ENCODE results near the gene MAP3K10. TPM values are rescaled to one million over a fixed set of nuclear protein-coding genes. Genes with fewer than 3 reads are reported as not detected.

The MAP3K10 gene
- total RNA-seq, 1 donor, result 8.0 TPM

DNA sequence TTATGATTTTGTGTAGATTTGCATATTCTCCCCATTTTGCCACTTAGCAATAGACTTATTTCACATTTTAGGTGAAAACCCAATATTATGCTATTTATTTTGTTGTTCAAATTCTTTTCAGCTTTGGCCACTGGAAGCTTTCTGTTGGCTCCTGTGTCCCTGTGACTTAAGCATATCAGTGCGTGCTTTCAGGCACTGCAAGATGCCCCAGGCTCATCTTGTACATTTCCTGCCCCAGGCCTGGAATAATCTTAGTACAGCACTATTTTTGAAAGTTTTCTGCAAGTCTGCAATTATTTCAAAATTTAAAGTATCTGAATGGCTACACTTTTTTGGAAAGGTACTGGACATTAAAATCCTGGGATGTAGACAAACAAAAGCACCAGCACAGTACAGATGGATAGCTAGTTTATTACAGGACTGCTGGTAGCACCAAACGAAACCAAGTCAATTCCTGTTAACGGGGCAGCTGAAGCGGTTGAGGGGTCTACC lies 38.7 kb downstream of the MAP3K10 start:
- no peak overlapping the region for H3K4me3 ChIP-seq (ENCODE audit: low read depth, low read length)
- no peak for DNase-seq (ENCODE audit: low read depth)
- TF ChIP-seq, protein P1, sequence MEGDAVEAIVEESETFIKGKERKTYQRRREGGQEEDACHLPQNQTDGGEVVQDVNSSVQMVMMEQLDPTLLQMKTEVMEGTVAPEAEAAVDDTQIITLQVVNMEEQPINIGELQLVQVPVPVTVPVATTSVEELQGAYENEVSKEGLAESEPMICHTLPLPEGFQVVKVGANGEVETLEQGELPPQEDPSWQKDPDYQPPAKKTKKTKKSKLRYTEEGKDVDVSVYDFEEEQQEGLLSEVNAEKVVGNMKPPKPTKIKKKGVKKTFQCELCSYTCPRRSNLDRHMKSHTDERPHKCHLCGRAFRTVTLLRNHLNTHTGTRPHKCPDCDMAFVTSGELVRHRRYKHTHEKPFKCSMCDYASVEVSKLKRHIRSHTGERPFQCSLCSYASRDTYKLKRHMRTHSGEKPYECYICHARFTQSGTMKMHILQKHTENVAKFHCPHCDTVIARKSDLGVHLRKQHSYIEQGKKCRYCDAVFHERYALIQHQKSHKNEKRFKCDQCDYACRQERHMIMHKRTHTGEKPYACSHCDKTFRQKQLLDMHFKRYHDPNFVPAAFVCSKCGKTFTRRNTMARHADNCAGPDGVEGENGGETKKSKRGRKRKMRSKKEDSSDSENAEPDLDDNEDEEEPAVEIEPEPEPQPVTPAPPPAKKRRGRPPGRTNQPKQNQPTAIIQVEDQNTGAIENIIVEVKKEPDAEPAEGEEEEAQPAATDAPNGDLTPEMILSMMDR (IDR thresholded peaks at IDR 0.05; ENCODE audit: insufficient read depth, low read length), result no peak

DNA sequence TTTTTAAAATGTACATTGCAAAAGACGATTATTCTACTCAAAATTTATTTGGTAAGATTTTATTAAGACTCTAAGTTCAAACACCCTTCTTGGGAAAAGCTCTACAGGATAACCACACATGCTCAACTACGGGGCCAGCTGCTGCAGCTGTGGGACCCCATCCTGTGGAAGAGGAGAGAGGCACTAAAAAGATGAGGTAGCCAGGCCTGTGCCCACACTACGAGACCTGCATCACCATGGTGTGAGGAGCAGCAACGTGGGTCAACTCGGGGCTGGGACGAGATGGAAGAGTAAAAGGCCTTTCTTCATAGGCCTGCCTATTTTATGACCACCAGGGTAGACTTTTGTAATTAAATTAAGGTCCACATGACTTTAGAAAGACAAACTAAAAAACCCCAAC lies 39.8 kb downstream of the MAP3K10 start:
- H3K4me3 ChIP-seq (ENCODE audit: low read depth, low read length), result no peak overlapping the region
- no peak for DNase-seq (ENCODE audit: low read depth)
- TF ChIP-seq, protein P1 (IDR thresholded peaks at IDR 0.05; ENCODE audit: insufficient read depth, low read length), result no peak

DNA sequence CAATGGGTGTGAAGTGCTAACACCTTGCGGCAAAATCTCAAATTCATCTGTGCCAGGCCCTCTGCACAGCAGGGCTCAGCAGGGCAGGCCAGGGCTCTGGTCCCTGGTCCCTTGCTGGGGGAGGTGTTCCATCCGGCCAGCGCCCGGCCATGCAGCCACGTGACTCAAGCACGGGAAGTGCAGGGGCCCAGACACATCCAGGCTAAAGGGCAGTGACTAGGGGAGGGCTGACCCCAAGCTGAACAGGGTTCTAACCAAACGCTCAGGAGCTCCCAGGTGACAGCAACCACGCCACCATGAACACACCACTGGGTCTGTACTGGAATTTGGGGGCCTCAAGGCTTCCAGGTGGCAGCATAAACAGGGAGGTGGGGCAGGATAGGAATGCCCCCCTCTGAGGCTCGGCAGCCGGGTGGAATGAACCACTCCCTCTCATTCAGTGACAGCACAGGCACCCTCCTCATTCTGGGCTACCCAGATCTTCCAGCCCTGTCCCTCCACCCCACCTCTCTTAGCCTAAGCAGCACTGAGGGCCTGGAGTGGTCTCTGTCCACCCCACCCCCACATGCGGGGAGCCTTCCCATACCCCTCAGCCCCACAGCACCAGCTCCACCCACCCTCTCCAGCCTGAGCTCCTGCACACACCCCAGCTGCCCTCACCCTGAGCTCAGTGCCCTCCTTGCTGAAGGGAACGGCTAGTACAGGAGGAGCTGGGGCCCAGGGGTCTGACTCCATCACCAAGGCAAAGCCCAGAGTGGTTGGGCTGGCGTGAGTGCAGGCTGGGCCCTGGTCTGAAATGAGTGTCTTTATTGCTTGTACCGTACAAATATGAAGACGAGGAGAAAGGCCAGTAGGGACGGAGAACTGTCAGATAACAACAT lies 40.6 kb downstream of the MAP3K10 start:
- TF ChIP-seq, protein P1 (IDR thresholded peaks at IDR 0.05; ENCODE audit: insufficient read depth, low read length), result no peak
- H3K4me3 ChIP-seq (ENCODE audit: low read depth, low read length), result no peak overlapping the region
- no peak for DNase-seq (ENCODE audit: low read depth)

DNA sequence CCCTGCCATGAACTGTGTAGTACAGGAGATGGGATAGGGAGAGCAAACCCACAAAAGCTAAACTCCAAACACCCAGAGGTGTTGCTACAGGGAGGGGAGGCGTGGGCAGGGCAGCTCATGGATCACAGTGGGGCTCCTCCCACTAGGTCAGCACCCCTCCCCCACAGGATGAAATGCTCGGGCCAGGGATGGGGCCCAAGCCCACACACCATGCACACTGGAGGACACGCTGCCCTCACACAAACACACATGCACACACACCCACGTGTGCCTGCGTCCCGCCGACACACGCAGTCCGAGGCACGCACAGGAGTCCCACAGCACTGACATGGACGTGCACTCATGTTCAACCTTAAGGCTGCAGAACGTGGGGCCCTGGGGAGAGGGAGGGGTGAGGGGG lies 41.3 kb downstream of the MAP3K10 start:
- TF ChIP-seq, protein P1 (IDR thresholded peaks at IDR 0.05; ENCODE audit: insufficient read depth, low read length), result no peak
- no peak overlapping the region for H3K4me3 ChIP-seq (ENCODE audit: low read depth, low read length)
- DNase-seq (ENCODE audit: low read depth), result no peak

DNA sequence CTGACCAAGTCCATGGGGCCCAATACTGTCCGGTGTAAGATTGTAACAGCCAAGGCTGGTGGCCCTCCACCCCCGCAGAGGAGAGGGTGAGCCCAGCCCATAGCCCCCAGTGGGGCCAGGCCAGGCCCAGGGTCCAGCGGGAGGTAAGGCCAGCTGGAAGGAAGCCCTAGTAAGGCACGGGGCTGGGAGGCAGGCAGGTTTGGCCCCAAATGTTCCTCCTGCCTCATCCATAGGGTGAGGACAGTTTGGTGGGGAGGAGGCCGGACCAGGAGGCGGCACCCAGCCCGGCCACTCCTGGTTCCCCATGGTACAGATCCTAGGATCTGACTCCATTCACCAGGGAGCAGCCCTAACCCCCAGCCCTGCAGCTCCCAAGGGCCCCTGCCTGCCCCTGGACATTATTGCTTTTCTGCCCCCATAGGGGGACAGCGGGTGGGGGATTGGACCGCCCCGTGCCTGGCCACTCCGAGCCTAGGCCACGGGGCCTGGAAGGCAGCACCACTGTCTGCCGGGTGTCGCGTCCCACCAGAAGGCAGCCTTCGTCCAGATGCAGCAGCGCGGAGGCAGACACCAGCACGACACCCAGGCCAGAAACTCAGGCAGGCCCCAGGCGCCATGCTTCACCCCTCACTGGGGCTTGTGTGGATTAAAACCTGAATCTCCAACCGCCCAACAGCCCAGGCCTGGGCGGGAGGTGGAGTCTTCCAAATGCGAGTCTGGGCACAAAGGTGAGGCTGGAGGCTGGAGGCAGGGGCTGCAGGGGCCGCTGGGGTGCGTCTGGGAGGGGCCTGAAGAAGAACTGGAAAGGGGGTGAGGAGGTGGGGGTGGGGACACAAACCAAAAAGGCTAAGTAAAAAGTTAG lies 42.0 kb downstream of the MAP3K10 start:
- H3K4me3 ChIP-seq (ENCODE audit: low read depth, low read length), result no peak overlapping the region
- TF ChIP-seq, protein P1 (IDR thresholded peaks at IDR 0.05; ENCODE audit: insufficient read depth, low read length), result no peak
- DNase-seq (ENCODE audit: low read depth), result no peak

DNA sequence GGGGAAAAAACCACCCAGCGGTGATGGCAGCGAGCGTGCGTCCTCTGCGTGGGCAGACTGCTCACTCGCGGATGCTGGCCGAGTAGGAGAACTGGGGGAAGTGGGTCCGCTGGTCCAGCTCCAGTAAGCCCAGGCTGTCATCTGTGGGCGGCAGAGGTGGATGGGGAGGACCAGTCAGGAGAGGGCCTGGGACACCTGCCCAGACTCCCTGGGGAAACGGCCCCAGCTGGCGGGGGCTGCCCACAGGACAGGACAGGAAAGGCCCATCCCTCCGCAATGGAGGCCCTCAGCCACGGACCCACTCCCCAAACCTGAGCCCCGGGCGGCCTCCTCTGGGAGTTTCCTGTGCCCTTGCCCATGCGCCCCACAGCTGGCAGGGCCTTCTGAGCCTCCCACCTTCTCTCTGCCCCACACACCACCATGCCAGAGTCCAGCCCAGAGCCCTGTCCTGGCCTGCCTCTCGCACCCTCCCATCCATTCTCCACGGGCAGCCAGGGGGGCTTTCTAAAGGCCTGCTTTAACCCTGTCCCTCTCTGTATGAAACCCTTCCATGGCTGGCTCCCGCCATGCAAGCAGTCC lies 42.7 kb downstream of the MAP3K10 start:
- no peak overlapping the region for H3K4me3 ChIP-seq (ENCODE audit: low read depth, low read length)
- no peak for DNase-seq (ENCODE audit: low read depth)
- TF ChIP-seq, protein P1 (IDR thresholded peaks at IDR 0.05; ENCODE audit: insufficient read depth, low read length), result no peak
